ENCODE data around the gene PHYHIPL.

The PHYHIPL gene

GRCh38 chr10:59229441-59229840 lies 53.0 kb downstream of the PHYHIPL start:
- no peak overlapping the region for H3K27ac ChIP-seq
- no peak for TF ChIP-seq CTCF (conservative IDR thresholded peaks at IDR 0.05)

- no peak for TF ChIP-seq CTCF (conservative IDR thresholded peaks at IDR 0.05)
- H3K27ac ChIP-seq, result no peak overlapping the region
Measured at GRCh38 chr10:59234194-59234593, 57.8 kb downstream of the PHYHIPL start.

GRCh38 chr10:59234816-59235429 lies 58.5 kb downstream of the PHYHIPL start:
- peak; percentile 79 for TF ChIP-seq CTCF (conservative IDR thresholded peaks at IDR 0.05)

GRCh38 chr10:59236064-59236697 lies 59.7 kb downstream of the PHYHIPL start:
- no peak overlapping the region for H3K27ac ChIP-seq
- no peak for TF ChIP-seq CTCF (conservative IDR thresholded peaks at IDR 0.05)

More at GRCh38 chr10:59234816-59235429, 58.5 kb downstream of the PHYHIPL start:
- no peak overlapping the region for H3K27ac ChIP-seq

- H3K27ac ChIP-seq, result peak overlapping the region; percentile 22
- TF ChIP-seq CTCF (conservative IDR thresholded peaks at IDR 0.05), result no peak
Measured at GRCh38 chr10:59237775-59238174, 61.3 kb downstream of the PHYHIPL start.

GRCh38 chr10:59239108-59239507 lies 62.7 kb downstream of the PHYHIPL start:
- H3K27ac ChIP-seq, result peak overlapping the region; percentile 22; the same call in 1 of the 2 replicates

GRCh38 chr10:59240582-59241183 lies 64.2 kb downstream of the PHYHIPL start:
- TF ChIP-seq CTCF (conservative IDR thresholded peaks at IDR 0.05), result peak; percentile 73
- H3K27ac ChIP-seq, result no peak overlapping the region

- no peak overlapping the region for H3K27ac ChIP-seq
- TF ChIP-seq CTCF (conservative IDR thresholded peaks at IDR 0.05), result no peak
Measured at GRCh38 chr10:59242057-59242456, 65.6 kb downstream of the PHYHIPL start.

Measured in VCaP (cell line).